ENCODE results near the gene DQX1.

DNA sequence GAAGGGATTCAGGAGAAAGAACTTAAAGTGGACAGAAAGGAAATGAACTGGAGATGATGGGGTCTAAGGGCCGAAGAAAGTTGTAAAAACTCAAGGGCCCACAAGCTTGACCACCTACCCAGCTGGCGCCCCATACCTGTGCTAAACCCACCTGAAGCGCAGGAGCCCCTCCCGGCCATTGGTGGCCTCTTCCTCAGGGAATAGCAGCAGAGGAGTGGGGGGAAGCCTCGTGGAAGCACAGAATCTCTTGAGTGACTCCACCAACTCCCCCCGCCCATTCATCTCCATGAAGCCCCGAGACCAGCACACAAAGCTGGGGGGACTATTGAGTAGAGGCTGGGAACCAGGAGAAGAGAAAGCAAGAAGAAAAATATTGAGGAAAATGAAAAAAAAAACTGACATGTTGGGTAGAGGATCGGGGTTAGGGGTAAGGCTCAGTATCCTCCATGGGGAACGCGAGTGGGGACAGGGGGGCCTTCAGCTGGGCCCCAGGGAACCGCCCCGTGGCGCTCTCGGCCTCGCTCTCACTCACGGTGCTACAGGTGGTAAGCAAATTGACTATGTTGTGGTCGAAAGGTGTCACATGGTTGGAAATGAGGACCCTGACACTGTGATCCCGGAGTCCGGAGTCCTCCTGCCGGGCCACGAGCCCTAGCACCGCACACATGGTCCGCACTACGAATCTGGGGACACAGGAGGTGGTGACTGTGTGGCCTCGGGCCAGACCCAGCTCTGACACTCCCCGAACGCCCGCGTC lies 2.7 kb upstream of the DQX1 start:
- TF ChIP-seq CTCF (IDR thresholded peaks at IDR 0.05) (no peak), POLR2A (IDR thresholded peaks at IDR 0.05) (no peak)
